ENCODE data around the gene KIF3A.

- TF ChIP-seq, protein P1, sequence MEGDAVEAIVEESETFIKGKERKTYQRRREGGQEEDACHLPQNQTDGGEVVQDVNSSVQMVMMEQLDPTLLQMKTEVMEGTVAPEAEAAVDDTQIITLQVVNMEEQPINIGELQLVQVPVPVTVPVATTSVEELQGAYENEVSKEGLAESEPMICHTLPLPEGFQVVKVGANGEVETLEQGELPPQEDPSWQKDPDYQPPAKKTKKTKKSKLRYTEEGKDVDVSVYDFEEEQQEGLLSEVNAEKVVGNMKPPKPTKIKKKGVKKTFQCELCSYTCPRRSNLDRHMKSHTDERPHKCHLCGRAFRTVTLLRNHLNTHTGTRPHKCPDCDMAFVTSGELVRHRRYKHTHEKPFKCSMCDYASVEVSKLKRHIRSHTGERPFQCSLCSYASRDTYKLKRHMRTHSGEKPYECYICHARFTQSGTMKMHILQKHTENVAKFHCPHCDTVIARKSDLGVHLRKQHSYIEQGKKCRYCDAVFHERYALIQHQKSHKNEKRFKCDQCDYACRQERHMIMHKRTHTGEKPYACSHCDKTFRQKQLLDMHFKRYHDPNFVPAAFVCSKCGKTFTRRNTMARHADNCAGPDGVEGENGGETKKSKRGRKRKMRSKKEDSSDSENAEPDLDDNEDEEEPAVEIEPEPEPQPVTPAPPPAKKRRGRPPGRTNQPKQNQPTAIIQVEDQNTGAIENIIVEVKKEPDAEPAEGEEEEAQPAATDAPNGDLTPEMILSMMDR (conservative IDR thresholded peaks at IDR 0.05; ENCODE audit: low read length), result no peak
- TF ChIP-seq EZH2phosphoT487 (IDR thresholded peaks at IDR 0.05; ENCODE audit: borderline replicate concordance), result no peak
Measured at GRCh38 chr5:132656774-132657355, 80.5 kb downstream of the KIF3A start.
